ENCODE results near the gene BRME1.

The BRME1 gene

DNA sequence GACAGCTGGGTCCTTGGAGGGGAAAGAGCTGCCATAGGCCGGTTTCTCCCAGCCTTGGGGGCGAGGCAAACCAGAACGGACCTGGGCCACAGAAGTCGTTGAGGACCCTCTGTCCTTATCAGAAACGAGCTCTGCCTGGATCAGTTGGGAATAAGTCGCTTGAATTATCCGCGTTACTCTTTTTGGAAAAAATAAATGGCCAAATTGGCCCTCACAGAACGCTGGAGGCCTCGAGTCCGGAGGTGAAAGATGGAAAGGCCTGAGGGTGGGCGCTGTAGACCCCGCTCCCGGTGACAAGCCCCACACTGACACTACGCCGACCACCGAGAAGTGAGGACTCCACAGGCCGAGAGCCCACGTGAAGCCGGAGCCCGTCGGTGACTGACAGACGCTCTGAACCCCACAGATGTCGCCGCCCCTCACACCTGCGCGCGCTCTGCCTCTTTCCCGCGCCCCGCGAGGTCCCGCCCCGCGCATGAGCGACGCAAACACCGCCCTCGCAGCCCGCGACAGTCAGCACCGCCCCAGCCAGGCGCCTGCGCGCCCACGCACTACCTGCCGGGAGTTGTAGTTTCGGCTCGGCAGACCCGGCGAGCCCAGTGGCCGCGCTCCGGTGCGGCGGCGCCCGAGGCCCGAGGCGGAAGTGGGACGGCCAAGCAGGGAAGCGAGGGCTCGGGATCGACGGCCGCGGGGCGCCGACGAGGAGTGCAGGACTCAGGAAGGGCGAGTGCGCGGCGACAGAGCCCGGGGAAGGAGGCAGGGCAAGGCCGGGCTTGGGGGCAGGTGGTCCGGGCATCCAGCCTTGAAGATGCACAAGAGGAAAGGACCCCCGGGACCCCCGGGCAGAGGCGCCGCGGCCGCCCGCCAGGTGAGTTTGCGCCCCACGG lies at the start of gene BRME1, which contains the start of gene CC2D1A:
BRME1 (minus strand) TSS at position 484 of the 887 bp plus-strand sequence. CDS start 1,225 bp downstream, outside the sequence.
CC2D1A (plus strand) TSS at position 568 of the 887 bp plus-strand sequence; CDS start at position 809, 241 bp downstream.
- DNase-seq (ENCODE audit: low read depth) = peak; percentile 96

DNA sequence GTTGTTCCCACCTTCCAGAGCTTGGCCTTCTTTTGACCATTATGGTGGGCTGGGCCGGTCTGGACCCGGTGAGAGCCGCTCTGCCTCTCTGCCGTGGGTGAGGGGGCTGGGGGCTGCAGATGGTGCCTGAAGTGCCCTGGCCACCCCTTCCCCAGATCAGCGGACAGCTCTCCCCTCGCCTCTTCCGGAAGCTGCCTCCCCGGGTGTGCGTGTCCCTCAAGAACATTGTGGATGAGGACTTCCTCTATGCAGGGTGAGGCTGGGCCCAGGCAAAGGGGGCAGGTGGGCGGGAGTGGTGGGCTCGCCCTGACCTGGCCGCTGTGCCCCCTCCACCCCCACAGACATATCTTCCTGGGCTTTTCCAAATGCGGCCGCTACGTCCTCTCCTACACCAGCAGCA lies 48.3 kb upstream of the BRME1 start:
- DNase-seq (ENCODE audit: low read depth) = no peak

DNA sequence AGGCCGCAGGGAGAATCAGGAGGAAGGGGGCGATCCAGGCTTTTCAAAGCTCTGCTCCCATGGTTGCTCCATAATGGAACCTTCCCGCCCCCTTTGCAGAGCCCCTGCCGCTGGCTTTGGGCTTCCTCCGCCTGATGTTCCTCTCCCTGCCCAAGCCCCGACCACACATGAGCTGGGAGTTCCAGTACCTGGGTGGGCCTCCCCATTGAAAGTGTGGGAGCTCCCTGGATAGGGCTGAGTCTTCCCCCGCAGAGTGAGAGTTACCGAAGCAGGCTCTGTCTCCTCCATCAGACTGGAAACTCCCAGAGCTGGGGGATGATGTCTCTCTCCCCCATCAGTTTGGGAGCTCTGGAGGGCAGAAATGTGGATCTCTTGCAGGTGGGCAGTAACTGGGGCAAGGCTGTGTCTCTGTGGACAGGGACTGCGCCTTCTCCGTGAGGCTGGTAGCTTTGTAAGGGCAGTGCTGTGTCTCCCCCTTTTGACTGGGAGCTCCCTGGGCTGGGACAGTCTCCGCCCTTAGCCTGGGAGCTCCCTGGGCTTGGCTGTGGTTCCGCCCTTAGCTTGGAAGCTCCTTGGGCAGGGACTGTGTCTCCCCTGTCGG lies 47.1 kb upstream of the BRME1 start:
- DNase-seq (ENCODE audit: low read depth) = no peak

GRCh38 chr19:13952154-13952930 lies 46.4 kb upstream of the BRME1 start, which contains the start of gene DCAF15:
DCAF15 (plus strand) TSS chr19:13952509; CDS start chr19:13952513, 4 bp downstream.
- peak; percentile 97 for DNase-seq (ENCODE audit: low read depth)

GRCh38 chr19:13951799-13952153 lies 45.9 kb upstream of the BRME1 start:
- DNase-seq (ENCODE audit: low read depth) = no peak

DNA sequence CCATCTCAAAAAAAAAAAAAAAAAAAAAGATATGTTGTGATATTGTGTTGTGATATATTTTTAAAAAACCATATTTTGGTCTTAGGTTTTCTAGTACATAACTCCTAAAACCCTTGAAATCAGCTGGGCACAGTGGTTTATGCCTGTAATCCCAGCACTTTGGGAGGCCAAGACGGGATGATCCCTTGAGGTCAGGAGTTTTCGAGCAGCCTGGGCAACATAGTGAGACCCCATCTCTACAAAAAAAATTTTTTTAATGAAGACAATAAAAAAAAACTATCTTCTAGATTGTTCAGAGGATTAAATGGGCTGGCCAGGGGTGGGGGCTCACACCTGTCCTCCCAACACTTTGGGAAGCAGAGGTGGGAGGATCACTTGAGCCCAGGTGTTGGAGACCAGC lies 45.1 kb upstream of the BRME1 start:
- DNase-seq (ENCODE audit: low read depth) = no peak

GRCh38 chr19:13946414-13946813 lies 40.5 kb upstream of the BRME1 start:
- no peak for DNase-seq (ENCODE audit: low read depth)

DNA sequence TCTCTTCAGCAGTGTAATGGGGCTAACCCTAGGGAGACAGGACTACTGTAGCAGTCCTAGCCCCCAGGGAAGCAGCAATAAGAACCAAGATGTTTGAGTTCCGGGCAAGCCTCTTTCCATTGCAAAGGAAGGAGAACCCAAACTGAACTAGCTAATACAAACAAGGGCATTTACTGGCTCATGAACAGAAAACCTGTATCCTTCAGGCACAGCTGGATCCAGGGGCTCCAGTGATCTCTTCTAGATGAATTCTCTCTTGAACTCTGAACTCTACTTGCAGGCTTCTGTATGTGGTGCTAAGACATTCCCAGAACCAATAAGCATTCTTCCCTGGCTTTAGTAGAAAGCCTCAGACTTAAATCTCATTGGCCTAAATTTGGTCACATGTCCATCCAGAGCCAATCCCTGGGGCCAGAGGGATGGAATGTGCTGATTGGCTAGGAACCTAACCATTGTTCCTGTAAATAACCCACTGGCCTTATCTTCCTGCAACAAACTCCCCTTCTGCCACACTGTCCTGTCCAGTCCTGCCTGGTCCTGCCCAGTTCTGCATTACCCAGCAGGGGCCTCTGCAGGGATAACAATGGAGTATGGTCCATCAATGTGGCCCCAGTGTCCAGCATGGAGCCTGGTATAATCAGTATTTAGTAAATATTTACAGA lies 36.2 kb upstream of the BRME1 start:
- no peak for DNase-seq (ENCODE audit: low read depth)

DNA sequence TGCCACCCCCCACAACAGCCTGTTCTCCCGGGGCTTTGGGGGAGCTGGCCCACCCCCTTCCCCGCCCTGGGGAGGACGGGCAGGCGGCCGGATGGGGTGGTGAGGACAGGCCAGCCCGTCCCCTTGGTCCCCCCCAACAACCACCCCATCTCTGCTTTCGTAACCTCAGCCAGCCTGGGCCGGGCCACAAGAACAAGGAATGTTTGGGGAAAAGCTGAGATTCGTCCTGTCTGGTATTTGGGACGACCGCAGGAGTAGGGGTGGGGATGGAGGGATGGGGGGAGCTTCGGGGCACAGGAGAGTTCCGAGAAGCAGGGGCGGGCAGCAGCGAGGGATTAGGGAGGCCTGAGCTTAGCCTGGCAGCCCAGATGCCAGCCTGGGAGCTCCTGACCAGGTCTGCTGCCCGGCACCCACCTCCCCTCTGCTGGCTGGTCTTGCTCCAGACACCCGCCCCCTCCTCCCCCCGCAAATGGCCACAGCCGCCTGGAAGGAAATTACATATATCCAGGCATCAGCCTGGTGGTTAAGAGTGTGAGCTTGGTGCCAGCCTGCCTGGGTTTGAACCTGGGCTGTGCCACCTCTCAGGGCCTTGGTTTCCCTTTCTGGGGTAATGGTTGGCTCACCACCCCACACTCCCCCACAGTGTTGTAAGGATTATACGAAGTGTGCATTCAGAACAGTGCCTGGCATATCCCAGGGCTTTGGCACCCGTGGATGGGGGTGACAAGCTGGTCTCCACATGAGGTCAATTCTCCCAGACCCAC lies 32.6 kb upstream of the BRME1 start, which contains the start of gene PODNL1:
PODNL1 (minus strand) TSS at position 117 of the 764 bp plus-strand sequence. CDS start 236 bp downstream, outside the sequence.
- no peak for DNase-seq (ENCODE audit: low read depth)

DNA sequence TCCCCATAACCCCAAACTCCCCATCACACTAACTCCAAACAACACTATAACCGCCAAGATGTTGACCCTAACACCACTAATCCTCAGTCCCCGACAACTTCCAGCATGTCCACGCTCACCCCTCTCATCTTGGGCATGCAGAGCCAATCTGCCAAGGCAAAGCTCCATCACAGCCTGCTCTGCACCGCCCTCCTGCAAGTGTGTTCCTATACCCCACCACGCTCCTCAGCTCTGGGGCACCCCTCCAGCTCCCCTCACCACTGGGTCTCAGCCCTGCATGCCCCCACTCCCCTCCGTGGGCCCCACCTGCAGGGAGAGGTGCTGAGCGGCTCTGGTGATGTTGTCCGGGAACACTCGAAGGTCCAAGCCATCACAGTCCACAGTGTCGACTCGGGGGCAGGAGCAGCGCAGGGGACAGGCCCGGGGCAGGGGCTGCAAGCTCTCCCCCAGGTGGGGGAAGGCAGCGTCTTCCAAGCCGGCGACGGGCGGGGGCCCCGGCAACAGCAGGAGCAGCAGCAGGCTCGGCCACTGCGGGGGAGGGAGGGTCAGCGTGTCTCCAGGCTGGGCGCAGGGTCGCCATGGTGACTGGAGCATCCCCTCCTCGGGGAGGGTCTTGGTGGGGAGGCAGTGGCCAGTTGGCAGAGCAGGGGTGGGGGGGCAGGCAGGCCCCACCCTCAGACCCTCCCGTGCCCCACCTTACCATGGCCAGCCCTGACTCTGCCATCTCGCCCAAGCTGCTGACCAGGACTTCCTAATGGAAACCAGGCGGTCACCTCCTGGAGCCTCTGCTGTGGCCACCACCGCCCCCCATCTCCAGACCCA lies 31.8 kb upstream of the BRME1 start:
- no peak for DNase-seq (ENCODE audit: low read depth)

DNA sequence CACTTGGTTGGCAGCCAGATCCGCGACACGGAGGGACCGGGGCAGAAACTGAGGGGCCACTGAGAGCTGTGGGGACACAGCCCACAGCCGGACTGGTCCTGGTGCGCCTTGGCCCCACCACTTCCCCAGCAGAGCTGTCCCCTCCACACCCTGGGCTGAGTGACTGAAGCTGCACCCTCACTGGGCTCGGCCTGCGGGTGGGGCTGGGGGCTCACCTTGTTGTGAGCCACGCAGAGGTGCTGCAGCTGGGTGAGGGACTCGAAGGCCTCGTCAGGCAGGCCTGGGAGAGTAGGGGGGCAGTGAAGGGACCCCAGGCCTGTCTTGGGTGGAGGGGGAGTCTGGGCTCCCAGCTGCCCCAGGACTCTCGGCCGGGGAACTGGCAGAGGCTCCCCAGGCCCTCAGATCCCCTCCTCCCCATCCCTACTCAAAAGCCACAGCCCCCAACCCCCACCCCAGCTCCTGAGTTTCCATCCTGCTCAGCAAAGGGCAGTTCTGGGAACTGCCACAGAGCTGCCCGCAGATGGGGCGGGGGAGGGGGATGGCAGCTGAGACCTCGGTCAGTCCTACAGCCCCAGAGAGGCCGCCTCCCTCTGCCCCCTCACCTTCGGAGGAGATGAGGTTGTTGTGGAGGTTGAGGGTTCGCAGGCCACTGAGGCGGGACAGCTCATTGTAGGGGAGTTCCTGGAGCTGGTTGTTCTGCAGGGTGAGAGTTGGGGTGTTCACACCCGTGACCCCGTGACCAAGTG lies 30.0 kb upstream of the BRME1 start:
- no peak for DNase-seq (ENCODE audit: low read depth)

GRCh38 chr19:13934785-13935109 lies 28.8 kb upstream of the BRME1 start:
- no peak for DNase-seq (ENCODE audit: low read depth)

DNA sequence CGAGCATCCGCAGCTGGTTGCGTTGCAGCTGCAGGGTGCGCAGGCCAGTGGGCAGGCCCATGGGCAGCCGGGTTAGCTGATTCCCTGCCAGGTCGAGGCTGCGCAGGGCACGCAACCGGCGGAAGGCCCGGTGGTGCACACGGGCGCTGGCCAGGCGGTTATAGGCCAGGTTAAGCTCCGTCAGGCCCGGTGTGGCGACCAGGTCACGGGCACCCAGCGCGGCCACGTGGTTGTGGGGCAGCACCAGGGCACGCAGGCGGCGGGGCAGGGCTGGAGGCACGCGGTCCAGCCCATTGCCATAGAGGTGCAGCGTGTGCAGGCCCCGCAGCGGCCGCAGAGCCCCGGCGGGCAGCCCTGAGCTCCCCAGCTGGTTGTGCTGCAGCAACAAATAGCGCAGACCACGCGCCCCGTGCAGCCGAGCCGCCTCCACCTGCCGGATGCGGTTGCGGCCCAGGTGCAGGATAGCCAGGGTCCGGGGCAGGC lies 27.0 kb upstream of the BRME1 start:
- DNase-seq (ENCODE audit: low read depth) = no peak

- DNase-seq (ENCODE audit: low read depth) = no peak
These were observed 26.3 kb upstream of the BRME1 start for GRCh38 chr19:13932149-13932637.

GRCh38 chr19:13931391-13932148 lies 25.7 kb upstream of the BRME1 start:
- DNase-seq (ENCODE audit: low read depth) = no peak

GRCh38 chr19:13930402-13930801 lies 24.5 kb upstream of the BRME1 start:
- DNase-seq (ENCODE audit: low read depth) = no peak

DNA sequence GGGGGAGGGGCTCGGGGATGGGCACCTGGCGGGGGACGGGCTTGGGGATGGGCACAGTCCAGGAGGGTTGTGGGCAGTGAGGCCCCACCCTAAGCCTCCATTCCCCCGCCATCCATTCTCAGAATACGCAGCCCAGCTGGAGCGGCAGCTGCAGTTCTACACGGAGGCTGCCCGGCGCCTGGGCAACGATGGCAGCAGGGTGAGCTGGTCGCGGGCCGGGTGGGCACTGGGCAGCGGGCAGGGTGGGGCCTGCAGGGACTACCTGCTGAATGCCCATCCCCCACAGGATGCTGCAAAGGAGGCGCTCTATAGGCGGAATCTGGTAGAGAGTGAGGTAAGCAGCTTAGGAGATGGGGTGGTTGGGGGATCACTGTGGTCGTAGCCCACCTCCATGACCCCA lies 24.0 kb upstream of the BRME1 start:
- DNase-seq (ENCODE audit: low read depth) = no peak

GRCh38 chr19:13929340-13929739 lies 23.4 kb upstream of the BRME1 start:
- DNase-seq (ENCODE audit: low read depth) = no peak

Data from activated T-cell treated with anti-CD3 and anti-CD28 coated beads for 48 hours (primary cell).